Fibroblast of lung (primary cell): Measurements from ENCODE around the gene RCOR1.

Experiments used
- EZH2 ChIP-seq: IDR thresholded peaks from 2 replicates; pipeline ENCODE4 v1.5.1; 2012; ENCODE audit warnings: low read length, control low read depth, mild to moderate bottlenecking; ENCODE audit errors: missing control alignments
- TF ChIP-seq, protein P1 (sequence below), 2 donors: IDR thresholded peaks in 1 of 2; conservative IDR thresholded peaks in 1 of 2; 1 replicate in 1 of 2; 2 replicates in 1 of 2; pipeline ENCODE4 v1.5.1; 2011 to 2012; ENCODE audit warnings: low read length in 2 of 2, control low read depth in 1 of 2, inconsistent platforms in 1 of 2, low read depth in 1 of 2, mild to moderate bottlenecking in 1 of 2

DNA sequence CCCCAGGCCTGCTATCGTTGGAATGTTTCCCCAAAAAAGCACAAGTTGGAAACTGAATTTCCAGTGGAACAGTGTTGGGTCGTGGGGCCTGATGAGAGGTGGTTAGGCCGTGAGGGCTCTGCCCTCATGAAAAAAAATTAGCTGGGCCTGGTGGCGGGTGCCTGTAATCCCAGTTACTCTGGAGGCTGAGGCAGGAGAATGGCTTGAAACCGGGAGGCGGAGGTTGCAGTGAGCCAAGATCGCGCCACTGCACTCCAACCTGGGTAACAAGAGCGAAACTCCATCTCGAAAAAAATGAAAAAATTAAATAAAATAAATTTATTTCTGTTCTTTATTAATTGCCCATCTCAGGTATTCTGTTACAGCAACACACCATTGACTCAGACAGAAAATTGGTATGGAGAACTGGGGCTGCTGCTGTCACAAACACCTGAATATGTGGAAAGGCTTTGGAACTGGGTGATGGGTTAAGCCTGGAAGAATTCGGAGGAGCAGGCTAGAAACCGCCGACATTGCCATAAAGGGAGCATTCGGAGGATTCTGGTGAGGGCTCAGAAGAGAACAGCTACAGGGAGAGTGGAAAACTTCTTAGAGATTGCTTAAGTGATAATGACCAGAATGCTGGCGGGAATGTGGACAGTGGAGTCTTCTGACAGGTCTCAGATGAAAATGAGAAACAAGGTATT, 17.1 kb upstream of the RCOR1 start:
- TF ChIP-seq, protein P1, sequence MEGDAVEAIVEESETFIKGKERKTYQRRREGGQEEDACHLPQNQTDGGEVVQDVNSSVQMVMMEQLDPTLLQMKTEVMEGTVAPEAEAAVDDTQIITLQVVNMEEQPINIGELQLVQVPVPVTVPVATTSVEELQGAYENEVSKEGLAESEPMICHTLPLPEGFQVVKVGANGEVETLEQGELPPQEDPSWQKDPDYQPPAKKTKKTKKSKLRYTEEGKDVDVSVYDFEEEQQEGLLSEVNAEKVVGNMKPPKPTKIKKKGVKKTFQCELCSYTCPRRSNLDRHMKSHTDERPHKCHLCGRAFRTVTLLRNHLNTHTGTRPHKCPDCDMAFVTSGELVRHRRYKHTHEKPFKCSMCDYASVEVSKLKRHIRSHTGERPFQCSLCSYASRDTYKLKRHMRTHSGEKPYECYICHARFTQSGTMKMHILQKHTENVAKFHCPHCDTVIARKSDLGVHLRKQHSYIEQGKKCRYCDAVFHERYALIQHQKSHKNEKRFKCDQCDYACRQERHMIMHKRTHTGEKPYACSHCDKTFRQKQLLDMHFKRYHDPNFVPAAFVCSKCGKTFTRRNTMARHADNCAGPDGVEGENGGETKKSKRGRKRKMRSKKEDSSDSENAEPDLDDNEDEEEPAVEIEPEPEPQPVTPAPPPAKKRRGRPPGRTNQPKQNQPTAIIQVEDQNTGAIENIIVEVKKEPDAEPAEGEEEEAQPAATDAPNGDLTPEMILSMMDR (conservative IDR thresholded peaks at IDR 0.05 in 1 of 2, IDR thresholded peaks at IDR 0.05 in 1 of 2; ENCODE audit: low read depth in 1 of 2, low read length in 2 of 2): no peak
- no peak for TF ChIP-seq EZH2
